GM19463 (cell line): Measurements from ENCODE around the gene PNPLA2.

Experiments used
- ATAC-seq: cut with Tn5 transposase; IDR thresholded peaks from one replicate; pipeline ENCODE4 v1.9.1; 2021; ENCODE audit warnings: mild to moderate bottlenecking, moderate library complexity; ENCODE audit not compliant: unreplicated experiment

PNPLA2 gene

DNA sequence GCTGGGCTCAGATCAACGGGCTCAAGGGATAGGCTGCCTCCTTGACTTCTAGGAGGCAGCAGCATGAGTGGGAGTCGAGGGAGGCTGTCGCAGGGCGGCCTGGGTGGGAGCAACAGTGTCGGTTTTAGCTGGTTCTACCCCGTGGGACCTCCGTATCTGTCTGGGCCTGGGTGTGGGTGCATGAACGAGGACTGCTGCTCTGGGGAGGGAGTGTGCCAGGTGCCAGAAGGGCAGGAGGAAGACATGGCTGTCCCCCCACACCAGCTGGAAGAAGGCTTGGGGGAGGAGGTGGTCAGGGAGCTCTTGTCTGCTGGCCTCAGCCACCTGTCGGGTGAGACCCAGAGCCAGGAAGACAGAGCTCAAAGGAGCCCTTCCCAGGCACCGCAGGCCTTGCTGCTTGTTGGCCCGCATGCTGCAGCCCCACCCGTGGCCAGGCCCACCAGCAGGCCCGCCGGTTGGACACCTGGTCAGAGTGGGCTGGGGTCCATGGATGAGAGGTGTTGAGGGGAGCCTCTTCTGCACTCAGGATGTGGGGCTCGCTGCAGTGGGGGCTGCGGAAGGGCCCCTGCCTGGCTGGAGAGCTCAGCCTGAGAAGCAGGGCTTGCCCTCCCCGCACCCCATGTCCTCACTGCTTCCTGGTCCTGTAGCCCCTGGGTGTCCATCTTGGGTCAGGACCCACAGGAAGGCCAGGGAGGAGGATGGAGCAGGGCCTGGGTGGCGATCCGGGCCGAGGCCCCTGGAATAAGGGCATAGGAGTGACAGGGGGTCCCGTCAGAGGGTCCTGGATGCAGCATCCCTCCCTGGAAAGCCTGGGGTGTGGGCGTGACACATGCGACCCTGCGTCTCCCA, 32.3 kb upstream of the PNPLA2 start:
- ATAC-seq = no peak

DNA sequence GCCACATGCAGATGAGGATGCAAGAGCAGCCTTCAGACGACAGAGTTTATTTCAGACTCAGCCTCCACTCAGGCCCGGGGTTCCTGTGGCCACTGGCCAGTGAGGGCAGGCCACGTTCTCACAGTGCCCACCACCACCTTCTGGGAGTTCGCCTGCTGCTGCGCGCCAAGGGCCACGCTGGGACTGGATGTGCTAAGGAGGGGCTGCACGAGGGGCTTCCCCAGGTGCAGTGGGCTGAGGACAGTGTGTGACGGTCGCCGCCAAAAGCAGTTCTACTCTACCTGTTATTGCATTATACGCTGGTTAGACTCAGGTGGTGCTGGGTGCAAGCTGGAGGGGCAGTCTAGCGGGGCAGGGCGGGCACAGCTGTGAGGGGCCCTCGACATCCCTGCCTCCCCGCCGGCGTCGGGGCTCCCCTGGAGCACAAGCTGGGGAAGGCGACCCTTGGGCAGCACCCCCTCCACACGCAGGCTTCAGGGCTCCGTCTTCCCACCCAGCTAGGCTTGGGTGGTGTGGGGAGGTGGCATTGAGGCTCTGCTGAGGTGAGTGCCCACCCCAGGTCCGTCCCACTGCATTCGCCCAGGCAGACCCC, 31.5 kb upstream of the PNPLA2 start:
- ATAC-seq = no peak

DNA sequence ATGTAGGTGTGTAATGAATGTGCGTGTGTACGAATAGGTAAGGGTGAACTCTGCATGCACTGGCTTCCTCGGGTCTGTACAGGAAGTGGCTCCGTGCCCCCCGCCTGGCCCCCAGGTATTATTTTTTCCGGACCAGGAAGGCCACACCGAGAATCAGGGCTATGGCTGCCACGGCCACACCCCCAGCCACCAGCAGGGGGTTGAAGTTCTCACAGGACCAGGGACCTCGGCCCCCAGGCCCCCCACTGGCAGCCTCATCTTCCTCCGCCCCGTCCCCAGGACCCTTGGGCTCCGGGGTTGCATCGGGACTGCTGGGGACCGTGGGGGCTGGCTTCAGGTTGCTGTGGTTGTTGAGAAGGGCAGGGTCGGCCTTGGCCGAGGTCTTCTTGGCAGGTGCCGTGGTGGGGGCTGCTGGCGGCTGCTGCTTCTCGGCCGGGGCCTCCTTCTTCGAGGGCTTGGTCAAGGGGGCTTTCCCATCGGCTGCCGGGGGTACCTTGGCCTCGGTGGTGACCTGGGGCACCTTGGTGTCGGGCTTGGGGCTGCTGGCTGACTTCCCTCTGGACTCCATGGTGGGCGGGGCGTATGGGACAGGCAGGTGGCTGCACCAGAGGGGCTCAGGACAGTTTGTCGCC, 30.6 kb upstream of the PNPLA2 start:
- no peak for ATAC-seq

DNA sequence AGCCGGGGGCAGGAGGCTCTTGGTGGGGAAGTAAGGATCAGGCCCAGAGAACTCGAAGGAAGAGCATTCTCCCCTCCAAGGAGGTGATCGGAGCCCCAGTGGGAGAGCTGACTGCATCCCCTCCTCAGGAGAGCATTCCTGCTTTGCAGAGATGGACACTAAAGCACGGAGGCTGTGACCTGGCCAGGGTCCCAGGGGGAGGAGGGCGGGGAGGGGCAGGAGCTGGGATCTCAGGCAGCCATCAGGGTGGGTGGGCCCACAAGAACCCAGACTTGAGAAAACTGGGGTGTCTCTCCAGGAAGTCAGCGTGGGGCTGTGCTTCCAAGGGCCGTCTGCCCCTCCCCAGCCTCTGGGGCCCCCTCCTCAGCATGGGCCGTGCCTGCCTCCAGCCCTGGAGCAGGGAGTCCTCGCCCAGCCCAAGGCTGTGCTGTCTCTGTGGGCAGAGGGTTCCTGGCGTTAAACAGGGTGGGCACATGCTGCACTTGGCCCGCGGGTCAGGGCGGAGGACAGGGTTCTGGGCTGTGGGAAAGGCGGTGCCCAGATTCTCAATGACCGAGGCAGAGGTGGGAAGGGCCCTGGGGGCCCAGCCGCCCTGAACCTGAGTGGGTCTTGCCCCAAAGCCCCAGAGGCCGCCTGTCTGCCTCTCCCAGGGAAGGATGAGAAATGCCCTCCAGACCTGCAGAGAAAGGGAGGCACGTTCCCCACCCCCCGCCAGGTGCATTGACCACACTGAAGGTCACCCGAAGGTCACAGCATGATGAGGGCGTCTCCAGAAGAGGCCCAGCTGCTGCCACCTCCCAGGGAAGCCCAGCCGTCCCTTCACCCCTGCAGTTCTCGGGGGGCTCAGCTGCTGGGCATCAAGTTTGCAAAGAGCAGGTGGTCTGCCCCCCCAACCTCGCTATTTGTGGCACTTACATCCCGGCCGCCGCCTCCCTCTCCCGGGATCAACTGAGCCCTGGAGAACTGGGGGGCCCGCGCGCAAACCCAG, 29.5 kb upstream of the PNPLA2 start:
- ATAC-seq = no peak

DNA sequence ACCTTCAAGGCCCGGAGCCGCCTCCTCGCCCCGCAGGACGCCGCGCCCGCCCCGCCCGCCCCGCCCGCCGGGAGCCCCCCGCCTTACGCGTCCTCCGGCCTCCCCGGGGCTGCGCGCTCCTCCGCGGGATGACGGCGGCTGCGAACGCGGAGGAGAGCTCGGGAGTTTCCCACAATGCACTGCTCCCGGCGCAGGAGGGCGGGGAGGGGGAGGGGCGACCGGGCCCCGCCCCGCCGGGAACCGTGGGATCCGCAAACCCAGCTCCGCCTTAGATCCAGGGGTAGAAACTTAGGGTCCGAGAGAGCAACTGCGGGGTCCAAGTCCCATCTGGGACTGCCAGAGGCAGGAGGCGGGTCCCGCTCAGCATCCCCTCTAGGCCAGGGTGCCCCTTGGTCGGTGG, 28.8 kb upstream of the PNPLA2 start, which contains the start of gene CEND1:
CEND1 (minus strand) TSS at position 148 of the 400 bp plus-strand sequence. CDS start 1,514 bp downstream, outside the sequence.
- no peak for ATAC-seq

DNA sequence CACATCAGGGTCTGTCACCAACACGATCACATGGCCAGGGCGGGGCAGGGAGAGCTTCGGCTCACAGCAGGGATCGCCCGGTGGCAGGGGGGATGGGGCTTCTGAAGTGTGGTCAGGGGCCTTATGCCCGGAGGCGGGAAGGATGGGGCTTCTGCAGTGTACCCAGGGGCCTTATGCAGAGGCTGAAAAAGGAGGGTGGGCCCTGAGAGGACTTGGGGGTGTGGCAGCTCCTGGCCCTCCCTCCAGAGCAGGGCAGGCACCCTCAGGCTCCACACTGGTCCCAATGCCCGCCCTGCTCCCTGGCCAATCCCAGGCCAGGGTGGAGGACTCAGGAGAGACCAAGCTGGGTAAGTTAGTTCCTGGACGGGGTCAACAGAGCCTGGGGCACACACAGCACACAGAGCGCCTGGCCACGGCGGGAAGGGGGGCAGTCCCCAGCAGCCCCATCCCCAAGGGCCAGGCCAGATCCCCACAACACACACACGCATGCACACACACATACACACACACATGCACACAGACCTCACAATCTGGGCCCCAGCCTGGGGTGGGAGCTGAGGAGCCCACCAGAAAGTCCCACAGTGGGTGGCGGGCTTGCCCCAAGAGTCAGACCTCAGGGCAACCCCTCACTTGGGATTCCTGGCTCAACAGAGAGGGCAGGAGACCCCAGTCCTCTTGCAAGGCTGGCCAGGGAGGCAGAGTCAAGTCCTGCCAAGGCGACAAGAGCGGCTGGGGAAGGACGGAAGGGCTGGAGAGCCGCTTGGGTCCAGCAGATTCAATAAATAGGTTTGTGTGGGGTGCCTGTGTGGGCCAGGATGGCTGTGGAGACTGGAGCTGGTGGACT, 27.8 kb upstream of the PNPLA2 start:
- ATAC-seq = no peak

DNA sequence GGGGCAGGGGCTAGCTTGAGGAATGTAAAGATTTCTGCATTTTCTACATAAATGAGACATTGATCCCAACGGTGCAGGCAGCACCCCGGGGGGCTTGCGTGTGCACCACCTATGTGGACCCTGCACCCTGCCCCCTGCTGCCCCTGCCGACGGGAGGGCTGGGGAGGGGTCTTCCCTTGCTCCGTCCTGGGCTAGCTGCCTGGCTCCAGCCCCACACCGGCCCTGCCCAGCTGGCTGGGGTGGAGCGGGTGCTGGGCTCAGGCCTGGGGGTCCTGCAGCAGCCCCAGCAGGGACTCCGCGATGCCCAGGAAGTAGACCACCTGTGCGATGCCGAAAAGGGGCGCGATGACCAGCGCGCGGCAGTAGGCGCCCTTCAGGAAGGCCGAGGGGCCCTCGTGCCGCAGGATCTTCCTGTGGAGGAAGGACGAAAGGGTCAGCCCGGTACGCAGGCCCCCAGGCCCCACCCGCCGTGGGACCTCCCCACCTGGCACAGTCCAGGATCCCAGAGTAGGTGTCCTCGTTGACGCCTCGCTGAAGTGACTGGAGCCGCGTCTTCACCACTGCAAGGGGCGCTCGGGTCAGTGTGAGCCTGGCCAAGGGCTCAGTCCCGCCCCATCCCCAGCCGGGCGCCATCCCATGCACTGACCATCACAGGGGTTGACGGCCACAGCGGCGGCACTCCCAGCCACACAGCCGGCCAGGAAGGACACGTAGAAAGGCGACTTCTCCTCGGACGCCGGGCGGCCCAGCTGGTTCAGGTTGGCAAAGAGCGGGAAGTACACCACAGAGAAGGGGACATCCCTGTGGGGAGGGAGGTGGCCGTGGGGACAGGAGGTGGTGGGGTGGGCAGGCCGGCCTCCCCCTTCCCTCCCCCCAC, 26.8 kb upstream of the PNPLA2 start:
- no peak for ATAC-seq

DNA sequence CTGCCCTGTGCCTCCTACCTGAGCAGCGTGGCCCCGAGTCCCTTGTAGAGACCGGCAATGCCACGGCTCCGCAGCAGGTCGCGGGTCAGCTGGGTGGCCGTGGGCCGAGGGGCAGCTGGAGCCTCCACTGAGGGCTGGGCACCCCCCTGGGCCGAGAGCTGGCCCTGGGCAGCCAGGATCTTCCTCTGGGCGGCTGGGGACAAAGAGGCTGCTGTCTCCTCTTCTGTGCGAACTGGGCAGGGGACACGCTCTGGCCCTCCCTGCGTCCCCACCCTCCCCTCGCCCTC, 26.2 kb upstream of the PNPLA2 start:
- no peak for ATAC-seq

DNA sequence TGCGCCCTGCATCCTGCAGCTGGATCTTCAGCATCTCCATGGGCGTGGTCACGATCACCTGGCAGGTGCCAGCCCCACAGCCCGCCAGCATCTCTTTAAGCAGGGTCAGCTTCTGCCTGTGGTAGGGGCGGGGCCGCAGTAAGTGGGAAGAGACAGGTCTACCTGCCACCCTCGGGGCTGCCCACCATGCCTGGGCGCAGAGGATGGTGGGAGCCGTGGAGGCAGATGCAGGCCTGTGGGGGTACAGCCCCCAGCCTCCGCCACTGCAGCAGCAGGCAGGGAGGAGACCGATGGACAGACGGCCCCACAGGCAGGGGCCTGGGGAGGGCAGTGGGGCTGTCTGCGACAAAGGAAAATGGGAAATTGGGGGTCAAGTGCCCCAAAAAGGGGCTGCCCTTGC, 25.8 kb upstream of the PNPLA2 start:
- no peak for ATAC-seq

DNA sequence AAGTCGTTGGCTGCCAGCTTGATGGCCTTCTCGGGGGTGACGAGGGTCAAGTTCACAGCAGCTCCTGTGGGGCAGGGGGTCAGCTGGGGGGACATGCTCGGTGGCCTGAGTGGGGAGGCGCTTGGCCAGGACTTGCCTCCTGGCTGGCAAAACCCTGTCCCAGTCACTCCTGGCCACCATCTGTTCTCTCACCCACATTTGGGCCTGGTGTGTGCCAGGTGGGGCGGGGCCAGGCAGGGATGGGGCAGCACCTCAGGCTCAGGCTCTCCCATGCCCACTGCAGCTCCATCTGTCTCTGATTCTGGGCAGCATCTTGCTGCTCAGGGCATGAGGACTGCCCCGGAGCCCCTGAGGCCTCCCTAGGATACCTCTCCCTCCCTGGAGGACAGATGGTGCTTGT, 25.2 kb upstream of the PNPLA2 start:
- ATAC-seq = no peak

DNA sequence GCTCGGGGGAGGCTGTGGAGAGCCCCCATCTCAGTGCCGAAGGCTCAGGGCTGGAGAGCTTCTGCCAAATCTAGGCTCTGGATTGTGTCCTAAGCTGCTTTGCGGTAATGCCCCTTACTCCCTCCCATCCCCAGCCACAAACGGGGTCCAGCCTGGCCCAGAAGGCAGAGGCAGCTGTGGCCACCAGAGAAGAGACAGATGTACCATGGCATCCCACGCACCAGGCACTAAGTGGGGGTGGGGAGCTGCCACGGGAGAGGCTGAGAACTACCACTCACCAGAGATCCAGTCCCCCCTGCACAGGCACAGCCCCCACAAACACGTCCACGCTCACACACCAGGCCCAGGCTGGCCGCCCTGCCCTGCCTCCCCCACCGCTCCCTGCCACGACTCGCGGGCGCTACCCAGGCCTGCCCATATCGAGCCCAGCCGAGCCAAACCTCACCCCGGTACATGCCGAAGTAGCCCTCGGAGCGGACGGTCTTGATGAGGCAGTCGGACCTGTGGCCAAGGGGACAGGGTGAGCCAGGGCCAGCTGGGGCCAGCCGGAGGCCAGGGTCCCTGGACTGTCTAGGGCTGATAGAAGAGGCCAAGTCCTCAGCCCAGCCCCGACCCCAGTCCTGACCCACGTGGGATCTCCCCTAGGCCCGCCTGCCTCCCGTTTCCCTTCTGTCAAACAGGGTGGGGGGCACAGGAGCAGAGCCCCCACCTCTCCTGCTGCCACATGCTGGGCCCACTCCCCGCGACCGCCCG, 24.5 kb upstream of the PNPLA2 start:
- no peak for ATAC-seq

DNA sequence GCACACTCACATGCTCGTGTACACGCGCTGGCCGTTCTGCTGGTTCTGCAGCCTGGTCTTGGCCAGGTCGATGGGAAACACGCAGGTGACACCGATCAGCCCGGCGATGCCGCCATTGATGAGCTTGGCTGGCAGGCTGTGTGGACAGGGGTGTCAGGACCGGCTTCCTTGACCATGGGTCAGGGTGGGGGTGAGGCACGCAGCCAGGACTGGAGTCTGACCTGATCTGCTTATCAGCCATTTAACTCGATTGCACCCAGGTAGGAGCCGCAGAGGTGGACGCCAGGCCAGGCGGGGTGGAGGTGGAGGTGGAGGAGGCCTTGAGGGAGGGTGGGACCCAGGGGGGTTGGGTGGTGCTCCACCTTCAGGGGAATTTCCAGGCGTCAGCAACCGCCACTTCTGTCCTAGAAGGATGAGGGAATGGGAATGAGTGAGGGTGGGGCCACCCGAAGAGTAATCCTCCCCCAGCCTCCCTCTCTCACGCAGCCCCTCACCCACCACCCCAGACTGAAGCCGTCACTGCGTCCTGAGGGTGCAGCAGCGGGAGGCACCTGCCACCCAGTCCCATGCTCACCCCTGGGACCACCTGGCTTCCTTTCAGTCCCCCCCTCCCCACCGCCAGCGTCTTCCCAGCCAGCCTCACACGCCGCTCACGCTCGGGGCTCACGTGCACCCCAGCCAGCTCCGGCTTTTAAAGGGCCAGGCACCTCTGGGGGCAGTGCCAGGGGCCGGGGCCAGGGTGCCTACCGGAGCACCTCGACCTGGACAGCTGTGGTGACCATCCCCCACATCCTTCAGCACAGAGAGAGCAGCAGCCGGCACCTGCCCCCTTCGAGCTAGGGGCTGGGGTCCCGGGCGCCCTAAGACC, 23.7 kb upstream of the PNPLA2 start:
- no peak for ATAC-seq

DNA sequence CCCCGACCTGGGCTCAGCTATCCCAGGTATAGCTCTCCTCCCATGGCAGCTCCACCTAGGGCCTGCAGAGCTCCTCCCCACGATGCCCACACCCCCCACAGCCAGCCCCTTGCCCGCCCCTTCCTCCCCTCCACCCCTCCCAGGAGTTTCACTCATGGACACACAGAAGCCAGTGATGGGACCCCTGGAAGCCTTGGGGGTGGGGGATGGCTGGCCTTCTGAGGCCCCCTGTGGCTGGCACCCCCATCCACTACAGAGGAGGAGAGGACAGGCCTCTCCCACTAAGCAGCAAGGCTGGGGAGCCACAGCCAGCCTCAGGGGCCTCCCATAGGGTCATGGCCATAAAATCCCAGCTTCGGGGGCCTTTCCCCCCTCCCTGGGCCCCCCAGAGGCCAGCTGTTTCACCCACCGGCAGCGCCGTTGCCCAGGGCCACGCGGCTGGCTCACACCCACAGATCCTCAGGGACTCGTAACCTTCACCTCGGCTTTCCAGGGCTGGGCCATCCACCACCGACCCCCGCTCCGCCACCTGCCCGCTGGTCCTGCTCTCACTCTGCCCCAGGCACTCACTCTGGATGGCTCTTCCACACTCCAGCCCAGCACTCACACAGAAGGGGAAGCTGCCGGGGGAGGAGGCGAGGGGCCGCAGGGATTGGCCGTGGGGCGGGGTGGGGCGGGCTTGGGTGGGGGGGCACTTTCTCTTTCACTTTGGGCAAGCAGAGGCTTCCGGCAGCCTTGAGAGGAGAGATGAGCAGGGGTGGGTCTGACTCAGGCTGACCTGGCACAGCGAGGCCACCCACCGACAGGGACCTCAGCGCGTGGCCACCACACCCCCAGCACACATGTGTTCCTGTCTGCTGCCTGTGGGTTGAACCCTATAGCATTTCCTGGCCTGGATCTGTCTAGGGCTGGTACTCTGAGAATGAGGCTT, 22.8 kb upstream of the PNPLA2 start:
- no peak for ATAC-seq

DNA sequence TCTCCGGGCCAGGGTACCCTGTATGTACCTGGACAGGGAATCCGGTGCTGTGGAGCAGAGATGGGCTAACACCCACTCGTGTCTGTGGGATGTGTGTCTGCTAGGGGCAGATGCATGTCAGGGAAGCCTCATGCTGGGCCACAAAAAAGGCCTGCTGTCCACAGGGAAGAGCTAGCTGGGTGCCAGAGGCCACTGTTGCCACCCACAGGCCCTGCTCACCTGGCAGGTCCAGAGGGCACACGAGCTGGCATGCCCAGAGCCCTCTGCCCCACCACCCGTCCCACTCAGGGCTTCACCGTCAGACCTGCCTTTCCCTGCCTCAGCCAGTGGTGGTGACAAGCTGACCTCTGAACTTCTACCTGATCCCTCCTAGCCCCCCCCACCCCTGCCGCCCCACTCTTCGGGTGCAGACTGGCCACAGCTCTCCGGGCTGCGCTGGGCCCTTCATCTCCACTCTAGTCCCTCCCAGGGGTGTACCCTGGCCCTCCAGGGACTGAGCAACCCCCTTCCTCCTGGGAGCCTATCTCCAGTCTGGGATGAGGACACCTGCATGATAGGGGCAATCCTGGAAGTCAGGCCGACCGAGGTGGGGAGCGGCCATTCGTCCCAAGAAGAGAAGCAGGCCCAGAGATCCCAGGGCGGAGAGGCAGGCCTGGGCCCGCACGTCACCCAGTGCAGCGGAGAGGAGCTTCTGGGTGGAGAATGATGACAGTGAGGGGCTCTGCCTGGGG, 22.0 kb upstream of the PNPLA2 start:
- no peak for ATAC-seq

DNA sequence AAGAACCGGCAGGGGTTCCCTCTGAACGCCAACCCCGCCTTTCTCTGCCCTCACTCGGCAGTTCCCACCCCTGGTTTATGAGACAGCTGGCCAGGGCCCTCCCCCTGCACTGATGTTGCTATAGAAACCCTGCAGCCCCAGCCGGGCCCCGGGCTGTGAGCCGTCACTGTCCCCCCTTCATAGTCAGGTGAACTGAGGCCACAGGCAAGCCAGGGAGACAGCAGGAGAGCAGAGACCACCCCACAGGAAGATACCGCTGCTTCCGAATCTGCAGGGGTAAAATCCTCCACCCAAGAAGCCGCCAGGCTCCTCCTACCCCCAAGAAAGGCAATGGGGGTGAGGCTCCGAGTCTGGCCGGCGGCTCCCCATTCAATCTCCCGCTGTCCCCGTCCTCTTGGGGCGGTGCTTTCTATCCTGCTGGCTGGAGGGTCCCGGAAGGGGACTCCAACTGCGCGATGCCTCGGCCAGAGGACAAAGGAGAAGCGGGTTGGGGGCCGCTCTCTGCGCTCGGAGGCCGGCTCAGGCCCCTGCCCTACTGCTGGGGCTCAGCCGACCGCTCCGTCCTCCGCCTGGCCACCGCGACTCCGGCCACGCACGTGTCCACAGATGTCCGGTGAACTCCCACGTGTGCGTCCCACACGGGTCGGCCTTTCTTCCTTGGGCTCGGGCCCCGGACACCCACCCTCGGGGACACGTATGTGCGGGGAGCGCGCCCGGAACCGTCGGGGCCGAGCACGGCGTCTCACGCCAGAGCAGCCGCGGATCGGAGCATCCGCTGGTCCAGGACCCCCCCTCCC, 21.2 kb upstream of the PNPLA2 start:
- peak; percentile 36 for ATAC-seq
